Measurements from ENCODE around the gene YWHAG. TPM values are rescaled to one million over a fixed set of nuclear protein-coding genes. Genes with fewer than 3 reads are reported as not detected.

The YWHAG gene
- total and polyA plus RNA-seq, 12 donors = 63.7 to 262 (median 205) TPM

DNA sequence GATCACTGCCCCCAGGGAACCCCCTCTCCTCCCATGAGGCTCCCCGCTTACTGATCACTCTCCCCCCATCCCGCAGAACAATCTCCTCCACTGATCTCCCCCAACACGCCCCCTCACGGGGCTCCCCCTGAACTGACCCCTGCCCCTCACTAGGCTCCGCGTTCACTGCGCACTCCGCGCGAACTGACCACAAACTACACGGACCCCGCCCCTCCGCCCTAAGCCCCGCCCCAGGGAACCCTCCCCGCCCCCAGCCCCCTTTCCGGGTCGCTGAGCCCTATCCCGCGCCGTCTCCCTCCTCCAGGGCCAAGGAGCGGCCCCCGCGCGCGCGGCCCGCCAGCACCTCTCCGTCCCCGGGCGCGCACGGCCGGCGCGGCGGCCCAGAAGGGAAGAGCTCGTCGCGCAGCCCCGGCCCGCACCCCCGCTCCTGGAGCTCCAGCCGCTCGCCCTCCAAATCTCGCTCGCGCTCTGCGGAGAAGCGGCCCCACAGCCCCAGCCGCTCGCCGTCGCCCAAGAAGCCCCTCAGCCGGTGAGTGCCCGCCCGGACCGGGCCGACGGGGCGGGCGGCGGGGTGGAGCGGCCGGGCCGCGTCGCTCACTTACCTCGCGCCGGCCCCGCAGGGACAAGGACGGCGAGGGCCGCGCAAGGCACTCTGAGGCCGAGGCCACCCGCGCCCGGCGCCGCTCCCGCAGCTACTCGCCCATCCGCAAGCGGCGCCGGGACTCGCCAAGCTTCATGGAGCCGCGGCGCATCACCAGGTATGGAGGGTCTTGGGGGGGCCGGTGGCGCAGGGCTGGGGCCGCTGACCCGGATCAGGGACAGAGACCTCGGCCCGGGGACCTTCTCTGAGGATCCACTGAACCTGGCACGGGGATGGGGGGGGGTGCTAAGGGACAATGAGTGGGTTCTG is 76.2 kb downstream of the YWHAG start:
- Histone ChIP-seq H3K9me3 (no peaks in the 10 kb centered on the region), H3K27ac (peak overlapping the region in 1 of 10 donors; percentile 29), H3K4me3 (peak overlapping the region in 9 of 10 donors; percentile 45 to 57 (median 47)), H3K36me3 (no peaks in the 10 kb centered on the region), H3K27me3 (peaks cover 3 to 65% (median 31%) of the 10 kb centered on the region in 7 donors), H3K4me1 (peaks cover 0 to 5% (median 0%) of the 10 kb centered on the region in 9 donors)
- TF ChIP-seq CTCF (IDR thresholded peaks at IDR 0.05) = no peak
- ATAC-seq (peak; percentile 18 to 75 (median 64)), DNase-seq (peak in 1 of 2 donors; percentile 59)
- 1 to 2% methylated on average over 78 to 98 of the region's 98 CpGs for WGBS, 2 donors
- intact Hi-C loops (cut with DNase I) = loop anchor here in 5 of 10 donors (5.0 to 10.0 kb wide), 3 partner anchors 35 to 218 kb away; no protein-coding TSS in a partner anchor

DNA sequence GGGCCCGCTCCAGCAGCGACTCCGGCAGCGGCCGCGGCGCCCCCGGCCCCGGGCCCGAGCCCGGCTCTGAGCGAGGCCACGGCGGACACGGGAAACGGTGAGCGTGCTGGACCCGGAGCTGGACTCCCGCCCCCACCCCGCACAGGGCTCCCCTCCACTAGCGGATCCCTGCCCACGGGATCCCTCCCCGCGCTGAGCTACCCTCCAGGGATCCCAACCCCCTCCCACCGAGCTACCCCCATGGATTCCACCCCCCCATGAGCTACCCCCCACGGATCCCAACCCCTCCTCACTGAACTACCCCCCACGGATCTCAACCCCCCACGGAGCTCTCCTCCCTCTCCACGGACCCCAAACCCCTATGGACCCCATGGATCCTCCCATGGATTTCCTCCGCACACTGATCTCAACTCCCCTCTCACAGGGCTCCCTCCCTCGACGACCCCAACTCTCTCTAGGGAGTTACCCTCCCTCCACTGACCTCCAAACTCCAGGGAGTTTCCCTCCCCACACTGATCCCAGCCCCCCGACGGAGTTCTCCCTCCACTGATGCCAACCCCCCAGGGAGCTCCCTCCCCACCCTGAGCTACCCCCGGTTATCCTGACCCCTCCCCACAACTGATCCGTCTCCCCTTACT is 77.0 kb downstream of the YWHAG start:
- ATAC-seq = peak in 2 of 8 donors; percentile 5 to 8
- DNase-seq = no peak
- peak overlapping the region in 9 of 10 donors; percentile 28 to 57 (median 47) for H3K4me3 ChIP-seq
- no peak overlapping the region for H3K27ac ChIP-seq
- no peak for TF ChIP-seq CTCF (IDR thresholded peaks at IDR 0.05)
- no peaks in the 10 kb centered on the region for H3K36me3 ChIP-seq
- peaks cover 3 to 70% (median 36%) of the 10 kb centered on the region in 7 donors for H3K27me3 ChIP-seq
- H3K4me1 ChIP-seq = peaks cover 0 to 5% (median 0%) of the 10 kb centered on the region in 9 donors
- 1% methylated on average over 18 to 36 of the region's 36 CpGs for WGBS, 2 donors
- intact Hi-C loops (cut with DNase I) = loop anchor here in 5 of 10 donors (5.0 to 10.0 kb wide), 3 partner anchors 35 to 217 kb away; no protein-coding TSS in a partner anchor
- H3K9me3 ChIP-seq = no peaks in the 10 kb centered on the region

DNA sequence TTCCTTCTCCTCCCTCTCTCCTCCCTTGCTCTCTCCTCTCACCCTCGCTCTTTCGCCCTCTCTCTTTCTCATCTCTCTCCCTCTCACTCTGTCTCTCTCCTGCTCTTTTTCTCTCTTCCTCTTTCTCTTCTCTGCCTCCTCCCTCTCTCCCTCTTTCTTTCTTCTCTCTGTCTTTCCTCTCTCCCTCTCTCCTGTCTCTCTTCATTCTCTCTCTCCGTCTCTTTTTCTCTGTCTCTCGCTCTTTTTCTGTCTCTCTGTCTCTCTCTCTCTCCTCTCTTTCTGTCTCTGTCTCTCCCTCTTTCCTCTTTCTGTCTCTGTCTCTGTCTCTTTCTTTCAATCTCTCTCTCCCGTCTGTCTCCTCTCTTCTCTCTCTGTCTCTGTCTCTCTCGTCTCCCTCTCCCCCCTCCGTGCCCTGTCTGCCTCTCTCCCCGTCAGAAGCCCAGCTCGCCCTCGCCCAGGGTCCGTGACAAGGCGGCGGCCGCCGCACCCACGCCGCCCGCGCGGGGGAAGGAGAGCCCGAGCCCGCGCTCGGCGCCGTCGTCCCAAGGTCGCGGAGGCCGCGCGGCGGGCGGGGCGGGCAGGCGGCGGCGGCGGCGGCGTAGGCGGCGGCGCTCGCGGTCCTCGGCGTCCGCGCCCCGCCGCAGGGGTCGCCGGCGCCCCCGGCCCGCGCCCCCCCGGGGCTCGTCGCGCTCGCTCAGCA is 77.6 kb downstream of the YWHAG start:
- peak in 1 of 8 donors; percentile 32 for ATAC-seq
- Histone ChIP-seq H3K4me1 (peaks cover 0 to 5% (median 0%) of the 10 kb centered on the region in 9 donors), H3K27ac (no peak overlapping the region), H3K4me3 (peak overlapping the region in 9 of 10 donors; percentile 28 to 52 (median 46)), H3K36me3 (no peaks in the 10 kb centered on the region), H3K27me3 (peaks cover 4 to 77% (median 43%) of the 10 kb centered on the region in 7 donors), H3K9me3 (no peaks in the 10 kb centered on the region)
- WGBS, 2 donors = 1 to 3% methylated on average over 61 to 63 of the region's 63 CpGs
- no peak for DNase-seq
- intact Hi-C loops (cut with DNase I) = loop anchor here in 5 of 10 donors (5.0 to 10.0 kb wide), 3 partner anchors 36 to 216 kb away; no protein-coding TSS in a partner anchor
- TF ChIP-seq CTCF (IDR thresholded peaks at IDR 0.05) = no peak
